ENCODE data around the gene MBTPS2. TPM values are rescaled to one million over a fixed set of nuclear protein-coding genes. Genes with fewer than 3 reads are reported as not detected.
"Not testable (repeated sequence)": the region's sequence is repeated elsewhere in the genome, so short reads cannot be mapped to it uniquely, and the experiment has no call there.

The MBTPS2 gene
- total RNA-seq, 1 donor from 2014 or later: 9.4 TPM

- no peak for DNase-seq
- no peaks in the 10 kb centered on the region for H3K4me1 ChIP-seq
- no peaks in the 10 kb centered on the region for H3K9me3 ChIP-seq (replicated peaks)
- intact Hi-C loops (cut with micrococcal nuclease): no loop called here
- H3K36me3 ChIP-seq: peaks cover 27% of the 10 kb centered on the region
- H3K27me3 ChIP-seq (ENCODE audit: low read depth): no peaks in the 10 kb centered on the region
- H3K27ac ChIP-seq (replicated peaks): no peak overlapping the region
- TF ChIP-seq CTCF (IDR thresholded peaks at IDR 0.05; ENCODE audit: borderline replicate concordance): no peak
- H3K4me3 ChIP-seq: no peak overlapping the region
Observed at GRCh38 chrX:21856504-21856903, 17.1 kb downstream of the MBTPS2 start.

- Histone ChIP-seq H3K4me3 (no peak overlapping the region), H3K27ac (replicated peaks) (no peak overlapping the region), H3K27me3 (ENCODE audit: low read depth) (no peaks in the 10 kb centered on the region), H3K36me3 (no peaks in the 10 kb centered on the region), H3K9me3 (replicated peaks) (no peaks in the 10 kb centered on the region), H3K4me1 (no peaks in the 10 kb centered on the region)
- intact Hi-C loops (cut with micrococcal nuclease): no loop called here
- DNase-seq: no peak
- TF ChIP-seq CTCF (IDR thresholded peaks at IDR 0.05; ENCODE audit: borderline replicate concordance): no peak
Observed at GRCh38 chrX:21863241-21863640, 23.8 kb downstream of the MBTPS2 start.

DNA sequence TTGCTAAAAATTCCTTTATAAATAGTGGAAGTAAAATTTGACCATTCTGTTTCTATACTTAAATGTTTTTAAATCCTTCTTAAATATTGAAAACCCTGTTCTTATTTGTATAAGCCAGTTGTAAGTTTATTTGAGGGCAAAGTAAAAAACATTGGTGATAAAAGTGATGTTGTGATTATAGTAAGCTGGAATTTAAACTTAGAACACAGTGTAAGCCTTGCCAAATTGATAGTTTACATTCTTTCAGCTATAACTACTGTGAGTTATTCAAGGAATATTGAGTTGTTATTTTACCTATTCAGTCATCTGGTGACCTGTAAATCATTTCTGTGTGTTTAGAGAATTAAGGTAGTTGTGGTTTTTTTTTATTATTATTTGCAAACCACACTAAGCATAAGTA is 26.0 kb downstream of the MBTPS2 start:
- no peak for TF ChIP-seq CTCF (IDR thresholded peaks at IDR 0.05; ENCODE audit: borderline replicate concordance)
- Histone ChIP-seq H3K9me3 (replicated peaks) (no peaks in the 10 kb centered on the region), H3K27me3 (ENCODE audit: low read depth) (no peaks in the 10 kb centered on the region), H3K36me3 (no peaks in the 10 kb centered on the region), H3K27ac (replicated peaks) (no peak overlapping the region), H3K4me3 (no peak overlapping the region), H3K4me1 (no peaks in the 10 kb centered on the region)
- no peak for DNase-seq
- intact Hi-C loops (cut with micrococcal nuclease): no loop called here

DNA sequence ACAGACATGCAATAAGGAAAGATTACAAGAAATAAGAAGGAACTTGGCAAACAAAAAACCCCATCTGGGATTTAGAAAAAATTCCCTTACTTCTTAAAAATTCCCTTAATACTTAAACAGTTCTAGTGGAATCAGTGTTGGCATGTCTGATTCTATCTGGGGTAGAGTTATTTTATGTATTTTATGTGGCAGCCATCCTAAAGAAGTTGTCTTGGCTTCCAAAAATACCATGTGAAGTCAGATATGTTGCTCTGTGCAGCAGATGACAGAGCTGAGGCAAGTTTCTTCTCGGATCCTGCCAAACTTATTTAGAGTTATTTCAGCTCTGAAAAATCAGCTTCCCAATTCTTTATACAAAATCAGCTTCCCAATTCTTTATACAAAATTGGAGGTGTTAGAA is 31.1 kb downstream of the MBTPS2 start:
- no peak for TF ChIP-seq CTCF (IDR thresholded peaks at IDR 0.05; ENCODE audit: borderline replicate concordance)
- Histone ChIP-seq H3K4me3 (no peak overlapping the region), H3K36me3 (no peaks in the 10 kb centered on the region), H3K9me3 (replicated peaks) (no peaks in the 10 kb centered on the region), H3K27me3 (ENCODE audit: low read depth) (no peaks in the 10 kb centered on the region), H3K4me1 (no peaks in the 10 kb centered on the region), H3K27ac (replicated peaks) (no peak overlapping the region)
- intact Hi-C loops (cut with micrococcal nuclease): no loop called here
- DNase-seq: no peak

DNA sequence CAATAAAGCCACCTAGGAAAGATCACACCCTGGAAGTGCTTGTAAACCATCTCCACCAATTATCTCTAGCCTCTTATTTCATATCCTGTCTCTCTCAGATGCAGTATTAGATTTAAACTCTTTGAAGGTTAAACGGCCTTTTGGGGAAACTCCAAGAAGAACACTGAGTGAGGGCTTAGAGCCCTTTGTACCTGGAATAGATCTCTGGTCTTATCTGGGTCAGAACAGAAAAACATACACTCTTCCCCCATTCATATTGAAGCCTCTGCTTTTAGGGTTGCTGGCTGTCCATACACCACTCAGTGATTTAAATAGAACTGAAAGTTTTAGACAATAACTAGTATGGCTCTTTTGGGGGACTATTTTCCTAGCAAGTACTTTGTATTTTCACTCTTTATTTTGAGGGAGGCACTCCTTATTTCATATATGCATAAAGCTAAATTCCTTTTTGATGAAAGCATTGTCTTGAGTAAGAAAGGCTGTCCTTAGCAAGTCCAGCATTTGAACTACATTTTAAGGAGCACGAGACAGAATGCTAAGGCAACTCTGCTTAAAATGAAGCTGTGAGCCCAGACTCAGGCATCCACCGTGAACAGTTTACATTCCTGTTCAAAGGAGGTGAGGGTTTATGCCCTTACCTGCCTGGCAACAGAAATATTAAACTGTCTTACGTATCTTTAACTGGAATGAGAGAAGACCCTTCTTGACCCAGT is 33.8 kb downstream of the MBTPS2 start:
- TF ChIP-seq CTCF (IDR thresholded peaks at IDR 0.05; ENCODE audit: borderline replicate concordance): no peak
- Histone ChIP-seq H3K36me3 (no peaks in the 10 kb centered on the region), H3K4me1 (no peaks in the 10 kb centered on the region), H3K4me3 (no peak overlapping the region), H3K27ac (replicated peaks) (no peak overlapping the region), H3K27me3 (ENCODE audit: low read depth) (no peaks in the 10 kb centered on the region), H3K9me3 (replicated peaks) (no peaks in the 10 kb centered on the region)
- intact Hi-C loops (cut with micrococcal nuclease): no loop called here
- DNase-seq: no peak

DNA sequence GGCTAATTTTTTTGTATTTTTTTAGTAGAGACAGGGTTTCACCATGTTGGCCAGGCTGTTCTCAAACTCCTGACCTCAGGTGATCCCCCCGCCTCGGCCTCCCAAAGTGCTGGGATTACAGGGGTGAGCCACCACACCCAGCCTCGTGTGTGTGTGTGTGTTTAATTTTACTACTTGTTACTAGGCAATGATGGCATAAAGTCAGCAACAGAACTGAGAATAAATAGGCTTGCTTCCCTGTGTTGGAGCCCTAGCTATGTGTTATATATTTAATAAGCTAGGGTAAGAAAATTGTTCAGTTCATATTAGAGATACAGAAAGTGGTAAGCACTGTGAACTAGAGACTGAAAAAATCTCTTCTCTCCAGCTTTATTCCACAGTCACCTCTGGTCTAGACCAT is 34.8 kb downstream of the MBTPS2 start:
- H3K27ac ChIP-seq (replicated peaks); H3K9me3 ChIP-seq (replicated peaks); H3K4me1 ChIP-seq; H3K36me3 ChIP-seq; DNase-seq; H3K4me3 ChIP-seq; intact Hi-C loops (cut with micrococcal nuclease); H3K27me3 ChIP-seq (ENCODE audit: low read depth): not testable (repeated sequence)

All from left ventricle myocardium inferior (tissue), 1 donor.